Ectodermal cell (in vitro differentiated cells): Measurements from ENCODE around the gene TNP2.

Experiments used
- H3K27ac ChIP-seq: 2 replicates; pipeline ENCODE4 v1.7.0; 2013; ENCODE audit warnings: mild to moderate bottlenecking, low read depth, low read length; ENCODE audit not compliant: insufficient read depth, poor library complexity, severe bottlenecking
- H3K27me3 ChIP-seq: 2 replicates; pipeline ENCODE4 v1.7.0; 2013; ENCODE audit warnings: mild to moderate bottlenecking, low read length; ENCODE audit not compliant: insufficient read depth, control insufficient read depth, poor library complexity, severe bottlenecking
- H3K36me3 ChIP-seq: one replicate; pipeline ENCODE4 v1.7.0; 2013; ENCODE audit warnings: low read length; ENCODE audit not compliant: control insufficient read depth, insufficient read depth
- H3K4me1 ChIP-seq: one replicate; pipeline ENCODE4 v1.7.0; 2013; ENCODE audit warnings: low read length; ENCODE audit not compliant: control insufficient read depth, insufficient read depth
- H3K4me3 ChIP-seq: 2 replicates; pipeline ENCODE4 v1.7.0; 2013; ENCODE audit warnings: low read depth, low read length, control low read depth; ENCODE audit not compliant: insufficient read depth
- H3K9me3 ChIP-seq: 2 replicates; pipeline ENCODE4 v1.7.0; 2013; ENCODE audit warnings: mild to moderate bottlenecking, low read length, moderate library complexity; ENCODE audit not compliant: control insufficient read depth
- WGBS, 2 experiments: methylation state at CpG; one replicate each; pipeline ENCODE4 v1.1.7; 2013; ENCODE audit warnings: missing lambda C conversion rate in 2 of 2; 5-methylcytosine and 5-hydroxymethylcytosine counted together

TNP2 gene

DNA sequence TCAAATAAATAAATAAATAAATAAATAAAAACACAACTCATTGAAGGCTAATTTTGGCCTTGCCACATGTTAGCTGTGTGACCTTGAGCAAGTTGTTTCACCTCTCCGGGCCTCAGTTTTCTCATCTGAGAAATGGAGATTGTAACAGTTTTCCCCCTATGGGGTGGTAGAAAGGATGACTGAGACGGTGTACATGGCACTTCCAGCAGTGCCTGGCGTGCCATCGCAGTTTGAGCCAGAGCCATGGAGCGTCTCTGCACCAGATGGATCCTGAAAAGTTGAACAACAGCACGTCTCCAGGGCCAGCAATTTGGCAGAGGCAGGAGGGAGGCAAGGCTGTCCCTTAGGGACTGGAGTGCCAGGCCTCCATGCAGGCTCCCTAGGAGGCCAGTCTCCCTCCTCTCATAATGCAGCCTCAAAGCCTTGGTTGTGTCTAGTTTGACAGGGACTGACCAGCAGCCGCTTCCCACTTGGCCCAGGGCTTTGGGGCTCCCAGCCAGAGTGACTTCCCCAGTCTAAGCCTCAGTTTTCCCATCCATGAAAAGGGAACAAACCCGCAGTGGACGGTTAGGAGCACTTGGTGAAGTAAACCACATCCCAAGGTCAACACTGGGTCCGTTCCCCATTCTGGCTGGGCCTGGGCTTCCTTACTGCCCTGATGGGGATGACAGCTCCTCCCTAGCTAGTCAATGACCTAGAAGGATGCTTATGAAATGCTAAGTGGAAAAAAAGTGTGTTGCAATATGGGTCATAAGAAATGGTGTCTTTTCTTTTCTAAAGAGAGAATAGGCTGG, 32.5 kb downstream of the TNP2 start:
- Histone ChIP-seq H3K4me1 (no peaks in the 10 kb centered on the region), H3K27ac (no peak overlapping the region), H3K36me3 (no peaks in the 10 kb centered on the region), H3K4me3 (no peak overlapping the region), H3K27me3 (no peaks in the 10 kb centered on the region), H3K9me3 (no peaks in the 10 kb centered on the region)
- WGBS, 2 experiments = 93 to 94% methylated on average over 10 of the region's 10 CpGs

DNA sequence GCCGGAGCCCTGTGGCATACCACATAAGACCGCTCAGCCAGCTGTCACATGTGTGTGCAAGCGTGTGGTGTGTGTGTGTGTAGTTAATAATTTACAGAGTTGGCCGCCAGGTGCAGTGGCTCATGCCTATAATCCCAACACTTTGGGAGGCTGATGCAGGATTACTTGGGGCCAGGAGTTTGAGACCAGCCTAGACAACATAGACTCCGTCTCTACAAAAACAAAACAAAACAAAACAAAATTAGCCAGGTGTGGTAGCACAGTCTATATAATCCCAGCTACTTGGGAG, 33.5 kb downstream of the TNP2 start:
- no peak overlapping the region for H3K27ac ChIP-seq
- no peaks in the 10 kb centered on the region for H3K36me3 ChIP-seq
- 89 to 94% methylated on average over 5 of the region's 5 CpGs for WGBS, 2 experiments
- no peaks in the 10 kb centered on the region for H3K9me3 ChIP-seq
- H3K4me3 ChIP-seq = no peak overlapping the region
- H3K4me1 ChIP-seq = no peaks in the 10 kb centered on the region
- H3K27me3 ChIP-seq = no peaks in the 10 kb centered on the region

GRCh38 chr16:11234884-11235702, 34.0 kb downstream of the TNP2 start:
- WGBS, 2 experiments = 92 to 94% methylated on average over 13 of the region's 13 CpGs
- no peak overlapping the region for H3K27ac ChIP-seq
- H3K4me1 ChIP-seq = no peaks in the 10 kb centered on the region
- H3K27me3 ChIP-seq = no peaks in the 10 kb centered on the region
- no peaks in the 10 kb centered on the region for H3K36me3 ChIP-seq
- H3K4me3 ChIP-seq = no peak overlapping the region
- H3K9me3 ChIP-seq = no peaks in the 10 kb centered on the region

- Histone ChIP-seq H3K4me3 (no peak overlapping the region), H3K4me1 (no peaks in the 10 kb centered on the region), H3K27me3 (no peaks in the 10 kb centered on the region), H3K36me3 (no peaks in the 10 kb centered on the region), H3K27ac (no peak overlapping the region), H3K9me3 (no peaks in the 10 kb centered on the region)
- 80 to 82% methylated on average over 8 of the region's 8 CpGs for WGBS, 2 experiments
These were observed 35.3 kb downstream of the TNP2 start for GRCh38 chr16:11233727-11234376.

DNA sequence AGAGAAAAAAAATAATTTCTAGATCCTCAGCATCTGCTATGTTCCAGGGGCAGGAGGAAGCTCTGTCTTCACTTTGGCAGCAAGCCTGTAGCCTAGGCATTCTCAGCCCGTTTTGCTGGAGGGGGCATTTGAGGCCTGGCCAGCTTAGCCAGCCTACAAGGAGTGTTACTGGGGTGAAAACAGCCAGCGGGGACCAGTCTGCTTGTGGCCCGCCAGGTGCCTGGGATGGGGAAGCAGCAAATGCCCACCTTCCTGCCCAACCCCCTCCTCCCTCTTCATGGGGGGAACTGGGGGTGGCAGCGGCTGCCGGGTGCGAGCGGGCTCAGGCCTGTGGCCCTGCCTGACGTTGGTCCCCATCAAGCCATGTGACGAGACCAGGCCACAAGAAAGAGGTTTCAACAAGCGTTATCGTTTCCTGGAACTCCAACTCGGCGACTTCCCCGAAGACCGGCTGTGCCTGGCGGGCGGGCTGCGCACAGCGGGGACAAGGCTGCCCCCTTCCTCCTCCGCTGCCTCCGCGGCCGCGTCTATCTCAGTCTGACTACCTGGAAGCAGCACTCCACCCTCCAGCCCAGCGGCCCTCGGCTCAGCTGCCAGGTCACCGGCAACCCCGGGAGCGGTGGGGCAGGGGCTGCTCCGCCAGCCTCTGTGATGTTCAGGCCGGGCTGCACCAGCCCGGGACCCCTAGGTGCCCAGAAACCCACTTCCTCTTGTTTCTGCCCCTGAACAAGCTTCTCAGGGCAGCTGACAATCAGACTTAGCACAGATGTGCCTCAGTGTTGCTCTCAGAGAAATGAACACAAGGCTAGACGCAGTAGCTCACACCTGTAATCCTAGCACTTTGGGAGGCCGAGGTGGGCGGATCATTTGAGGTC, 36.0 kb downstream of the TNP2 start:
- H3K27ac ChIP-seq = no peak overlapping the region
- H3K27me3 ChIP-seq = no peaks in the 10 kb centered on the region
- H3K4me3 ChIP-seq = no peak overlapping the region
- H3K9me3 ChIP-seq = no peaks in the 10 kb centered on the region
- H3K36me3 ChIP-seq = no peaks in the 10 kb centered on the region
- no peaks in the 10 kb centered on the region for H3K4me1 ChIP-seq
- 89 to 90% methylated on average over 35 of the region's 35 CpGs for WGBS, 2 experiments

- Histone ChIP-seq H3K27ac (no peak overlapping the region), H3K4me1 (no peaks in the 10 kb centered on the region), H3K27me3 (no peaks in the 10 kb centered on the region), H3K36me3 (no peaks in the 10 kb centered on the region), H3K4me3 (no peak overlapping the region), H3K9me3 (no peaks in the 10 kb centered on the region)
- WGBS, 2 experiments = 81 to 97% methylated on average over 2 of the region's 3 CpGs
These were observed 36.7 kb downstream of the TNP2 start for GRCh38 chr16:11232302-11232851.

- 73 to 75% methylated on average over 10 of the region's 10 CpGs for WGBS, 2 experiments
These were observed 37.7 kb downstream of the TNP2 start for GRCh38 chr16:11231367-11231970.

GRCh38 chr16:11229906-11230305, 39.2 kb downstream of the TNP2 start:
- H3K27ac ChIP-seq = no peak overlapping the region
- H3K4me3 ChIP-seq = no peak overlapping the region
- no peaks in the 10 kb centered on the region for H3K27me3 ChIP-seq
- H3K4me1 ChIP-seq = no peaks in the 10 kb centered on the region
- H3K36me3 ChIP-seq = no peaks in the 10 kb centered on the region
- H3K9me3 ChIP-seq = no peaks in the 10 kb centered on the region
- 92 to 94% methylated on average over 4 of the region's 4 CpGs for WGBS, 2 experiments

More at GRCh38 chr16:11231367-11231970, 37.7 kb downstream of the TNP2 start:
- Histone ChIP-seq H3K4me3 (no peak overlapping the region), H3K36me3 (no peaks in the 10 kb centered on the region), H3K27me3 (no peaks in the 10 kb centered on the region), H3K27ac (no peak overlapping the region), H3K4me1 (no peaks in the 10 kb centered on the region), H3K9me3 (no peaks in the 10 kb centered on the region)

DNA sequence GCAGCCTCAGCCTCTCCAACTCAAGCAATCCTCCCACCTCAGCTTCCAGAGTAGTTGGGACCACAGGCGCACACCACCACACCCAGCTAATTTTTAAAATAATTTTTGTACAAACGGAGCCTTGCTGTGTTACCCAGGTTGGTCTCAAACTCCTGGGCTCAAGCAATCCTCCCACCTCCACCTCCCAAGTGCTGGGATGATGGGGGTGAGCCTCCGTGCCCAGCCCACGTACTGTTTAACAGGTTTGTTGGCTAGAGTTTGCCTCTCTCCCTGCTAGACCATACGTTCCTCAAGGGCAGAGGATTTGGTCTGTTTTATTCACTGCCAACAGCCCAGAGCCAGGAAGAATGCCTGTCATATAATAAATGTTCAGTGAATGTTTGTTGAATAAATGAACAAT, 39.7 kb downstream of the TNP2 start:
- H3K4me1 ChIP-seq = no peaks in the 10 kb centered on the region
- H3K9me3 ChIP-seq = no peaks in the 10 kb centered on the region
- no peak overlapping the region for H3K27ac ChIP-seq
- no peaks in the 10 kb centered on the region for H3K36me3 ChIP-seq
- H3K4me3 ChIP-seq = no peak overlapping the region
- 79 to 88% methylated on average over 5 of the region's 5 CpGs for WGBS, 2 experiments
- no peaks in the 10 kb centered on the region for H3K27me3 ChIP-seq
